Smooth muscle cell (in vitro differentiated cells): ENCODE results near the gene OTULIN. TPM values are rescaled to one million over a fixed set of nuclear protein-coding genes. Genes with fewer than 3 reads are reported as not detected.

ENCODE experiments used
- DNase-seq: peaks from one replicate; lab custom pipeline; 2025; ENCODE audit not compliant: unreplicated experiment; lab: John Stamatoyannopoulos, UW
- H2AFZ ChIP-seq: fragments of 200-600 bp; sonication (generic); 2 replicates; pipeline ENCODE4 v1.6.0; 2016; ENCODE audit warnings: antibody characterized with exemption, low read depth, mild to moderate bottlenecking
- H3F3A ChIP-seq: fragments of 200-600 bp; sonication (generic); 2 replicates; pipeline ENCODE4 v1.6.0; 2017; ENCODE audit warnings: antibody characterized with exemption, low read depth
- H3K27ac ChIP-seq: fragments of 200-600 bp; sonication (generic); 2 replicates; pipeline ENCODE4 v1.5.1; 2016; ENCODE audit warnings: low read depth, mild to moderate bottlenecking
- H3K27me3 ChIP-seq: fragments of 200-600 bp; sonication (generic); 2 replicates; pipeline ENCODE4 v1.6.1; 2016; ENCODE audit warnings: low read depth, mild to moderate bottlenecking
- H3K36me3 ChIP-seq: fragments of 200-600 bp; sonication (generic); 2 replicates; pipeline ENCODE4 v1.5.1; 2016; ENCODE audit warnings: low read depth
- H3K4me1 ChIP-seq: fragments of 200-600 bp; sonication (generic); 2 replicates; pipeline ENCODE4 v1.5.1; 2016; ENCODE audit warnings: low read depth
- H3K4me2 ChIP-seq: fragments of 200-600 bp; sonication (generic); 2 replicates; pipeline ENCODE4 v1.6.0; 2016; ENCODE audit warnings: mild to moderate bottlenecking
- H3K4me3 ChIP-seq: fragments of 200-600 bp; sonication (generic); 2 replicates; pipeline ENCODE4 v1.5.1; 2016; ENCODE audit warnings: mild to moderate bottlenecking
- H3K79me2 ChIP-seq: fragments of 200-600 bp; sonication (generic); 2 replicates; pipeline ENCODE4 v1.6.0; 2016; ENCODE audit warnings: low read depth, mild to moderate bottlenecking
- H3K9ac ChIP-seq: fragments of 200-600 bp; sonication (generic); 2 replicates; pipeline ENCODE4 v1.6.0; 2016; ENCODE audit warnings: low read depth
- H3K9me3 ChIP-seq: fragments of 200-600 bp; sonication (generic); replicated peaks from 2 replicates; pipeline ENCODE4 v1.5.1; 2016; ENCODE audit warnings: low read depth
- H4K20me1 ChIP-seq: fragments of 200-600 bp; sonication (generic); 2 replicates; pipeline ENCODE4 v1.6.0; 2016; ENCODE audit warnings: low read depth
- CTCF ChIP-seq: fragments of 200-600 bp; sonication (generic); IDR thresholded peaks from 2 replicates; pipeline ENCODE4 v1.5.1; 2017; ENCODE audit warnings: borderline replicate concordance, mild to moderate bottlenecking, antibody characterized with exemption; ENCODE audit not compliant: insufficient read depth, poor library complexity, severe bottlenecking
- WGBS: methylation state at CpG from one replicate; pipeline ENCODE4 v1.1.7; 2016; ENCODE audit warnings: low lambda C conversion rate; 5-methylcytosine and 5-hydroxymethylcytosine counted together
- polyA plus RNA-seq: library from polyadenylated mRNA; unstranded; fragments of >200 nt; fragmentation: Nextera tagmentation; extraction: Ambion mirVana; gene quantifications from 2 replicates; pipeline ENCODE4 v1.2.1, GENCODE V29; 2016
- total RNA-seq: library from RNA; depleted of rRNA; stranded (reverse); fragments of >200 nt; gene quantifications from 2 replicates; pipeline ENCODE4 v1.2.3, GENCODE V29; 2014

The OTULIN gene
- total and polyA plus RNA-seq, 2 experiments from 2014 or later, result 17.6 to 30.3 TPM

GRCh38 chr5:14663734-14664269 lies 716 bp upstream of the OTULIN start:
- H3K79me2 ChIP-seq, result peaks cover 44% of the 10 kb centered on the region
- DNase-seq, result no peak

GRCh38 chr5:14665101-14665822 lies 744 bp downstream of the OTULIN start:
- no peaks in the 10 kb centered on the region for H3K27me3 ChIP-seq
- peaks cover 58% of the 10 kb centered on the region for H3K79me2 ChIP-seq
- H3K4me2 ChIP-seq, result peak overlapping the region; percentile 95
- no peak overlapping the region for H3K27ac ChIP-seq
- peaks cover 4% of the 10 kb centered on the region for H3F3A ChIP-seq
- H3K9ac ChIP-seq, result peak overlapping the region; percentile 24
- no peaks in the 10 kb centered on the region for H3K36me3 ChIP-seq
- 7% methylated on average over 21 of the region's 21 CpGs for WGBS
- H3K4me1 ChIP-seq, result peaks cover 15% of the 10 kb centered on the region
- TF ChIP-seq CTCF, result no peak
- H3K9me3 ChIP-seq, result no peaks in the 10 kb centered on the region
- peak overlapping the region; percentile 17 for H2AFZ ChIP-seq
- no peak for DNase-seq
- peak overlapping the region; percentile 70 for H3K4me3 ChIP-seq
- H4K20me1 ChIP-seq, result peaks cover 51% of the 10 kb centered on the region

More at GRCh38 chr5:14663734-14664269, 716 bp upstream of the OTULIN start:
- Histone ChIP-seq H3K36me3 (no peaks in the 10 kb centered on the region), H3K4me2 (peak overlapping the region; percentile 95), H3K4me3 (peak overlapping the region; percentile 70), H3K27ac (peak overlapping the region; percentile 80), H3K9me3 (no peaks in the 10 kb centered on the region), H3K27me3 (no peaks in the 10 kb centered on the region), H3F3A (peaks cover 4% of the 10 kb centered on the region), H3K9ac (peak overlapping the region; percentile 60), H3K4me1 (peaks cover 15% of the 10 kb centered on the region), H4K20me1 (peaks cover 37% of the 10 kb centered on the region), H2AFZ (peak overlapping the region; percentile 86)
- 5% methylated on average over 24 of the region's 24 CpGs for WGBS
- TF ChIP-seq CTCF, result no peak

GRCh38 chr5:14665949-14666348 lies 1.4 kb downstream of the OTULIN start:
- no peak for TF ChIP-seq CTCF
- Histone ChIP-seq H3K9me3 (no peaks in the 10 kb centered on the region), H3K27me3 (no peaks in the 10 kb centered on the region), H3K36me3 (no peaks in the 10 kb centered on the region), H3K4me3 (peak overlapping the region; percentile 70), H3K27ac (no peak overlapping the region), H3K79me2 (peaks cover 65% of the 10 kb centered on the region), H3K4me2 (peak overlapping the region; percentile 95), H3K9ac (peak overlapping the region; percentile 24), H4K20me1 (peaks cover 58% of the 10 kb centered on the region), H3F3A (peaks cover 4% of the 10 kb centered on the region), H3K4me1 (peaks cover 15% of the 10 kb centered on the region), H2AFZ (no peak overlapping the region)
- WGBS, result 47% methylated on average over 7 of the region's 7 CpGs
- no peak for DNase-seq
